ENCODE measurements around the gene CPTP.

CPTP gene

DNA sequence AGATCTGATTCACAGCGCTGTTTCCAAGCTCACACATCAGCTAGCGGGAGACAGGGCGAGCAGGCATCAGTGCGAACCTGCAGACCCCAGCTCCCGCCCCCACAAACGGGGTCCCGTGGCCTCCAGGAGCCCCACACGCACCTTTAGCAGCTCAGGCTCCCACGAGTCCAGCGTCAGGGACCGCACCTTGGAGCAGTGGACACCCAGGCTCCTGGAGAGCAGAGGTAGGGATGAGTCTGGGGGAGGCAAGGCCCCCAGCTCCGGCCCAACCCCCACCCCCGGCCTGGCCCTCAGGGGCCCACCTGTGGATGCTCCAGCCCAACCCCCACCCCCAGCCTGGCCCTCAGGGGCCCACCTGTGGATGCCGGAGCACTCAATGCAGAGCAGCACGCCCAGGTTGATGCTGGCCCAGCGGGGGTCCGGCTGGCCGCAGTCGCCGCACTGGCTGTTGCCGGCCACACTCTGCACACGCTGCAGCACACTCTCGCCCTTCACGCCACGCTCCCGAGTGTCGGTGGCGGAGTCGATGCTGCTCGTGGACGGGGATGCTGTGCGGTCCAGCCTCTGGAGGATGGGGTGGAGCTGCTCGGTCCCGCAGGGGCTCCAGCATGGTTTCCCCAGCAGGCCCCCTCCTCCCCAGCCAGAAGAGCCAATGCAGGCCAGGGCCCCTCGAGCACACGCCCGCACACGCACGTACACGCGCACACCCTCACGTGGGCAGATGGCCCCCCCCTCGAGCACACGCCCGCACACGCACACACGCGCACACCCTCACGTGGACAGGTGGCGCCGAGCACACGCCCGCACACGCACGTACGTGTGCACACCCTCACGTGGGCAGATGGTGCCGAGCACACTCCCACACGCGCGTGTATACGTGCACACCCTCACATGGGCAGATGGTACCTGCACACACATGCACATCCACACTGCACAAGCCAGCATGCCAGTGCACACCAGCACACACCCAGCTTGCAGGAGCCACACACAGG lies 28.2 kb upstream of the CPTP start:
- TF ChIP-seq POLR2A (IDR thresholded peaks at IDR 0.05; ENCODE audit: low read length) (no peak), GATA1 (IDR thresholded peaks at IDR 0.05; ENCODE audit: low read depth, low read length) (no peak)

DNA sequence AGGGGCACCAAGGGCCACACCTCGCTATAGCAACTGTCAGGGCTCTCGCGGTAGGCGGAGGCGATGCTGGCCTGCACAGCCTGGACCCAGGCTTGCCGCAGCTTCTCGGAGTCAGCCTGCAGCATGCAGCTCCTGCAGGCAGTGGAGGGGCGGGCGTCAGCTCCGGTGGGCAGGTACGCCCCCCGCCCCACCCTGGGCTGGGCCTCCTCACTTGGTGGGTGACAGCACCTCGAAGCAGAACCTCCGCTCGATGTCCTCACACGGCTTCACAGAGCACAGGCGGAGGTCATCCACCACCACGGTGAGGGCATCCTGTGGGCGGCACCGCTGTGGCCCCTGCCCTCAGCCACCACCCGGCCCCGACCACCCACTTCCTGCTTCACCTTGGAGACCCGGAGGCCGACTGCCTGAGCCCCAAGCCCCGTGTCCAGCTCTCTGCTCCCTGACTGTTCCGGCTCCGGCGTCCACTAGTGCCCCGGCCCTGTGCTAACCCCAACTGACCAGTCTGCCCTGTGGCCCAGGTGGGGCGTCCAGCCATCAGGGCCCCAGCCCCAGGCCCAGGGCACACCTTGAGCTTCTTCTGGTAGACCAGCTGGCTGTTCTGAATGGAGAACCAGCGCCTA lies 26.7 kb upstream of the CPTP start:
- TF ChIP-seq GATA1 (IDR thresholded peaks at IDR 0.05; ENCODE audit: low read depth, low read length) = no peak
- no peak for TF ChIP-seq POLR2A (IDR thresholded peaks at IDR 0.05; ENCODE audit: low read length)
- no peak for DNase-seq

More for the DNA sequence above, 28.2 kb upstream of the CPTP start:
- no peak for DNase-seq

DNA sequence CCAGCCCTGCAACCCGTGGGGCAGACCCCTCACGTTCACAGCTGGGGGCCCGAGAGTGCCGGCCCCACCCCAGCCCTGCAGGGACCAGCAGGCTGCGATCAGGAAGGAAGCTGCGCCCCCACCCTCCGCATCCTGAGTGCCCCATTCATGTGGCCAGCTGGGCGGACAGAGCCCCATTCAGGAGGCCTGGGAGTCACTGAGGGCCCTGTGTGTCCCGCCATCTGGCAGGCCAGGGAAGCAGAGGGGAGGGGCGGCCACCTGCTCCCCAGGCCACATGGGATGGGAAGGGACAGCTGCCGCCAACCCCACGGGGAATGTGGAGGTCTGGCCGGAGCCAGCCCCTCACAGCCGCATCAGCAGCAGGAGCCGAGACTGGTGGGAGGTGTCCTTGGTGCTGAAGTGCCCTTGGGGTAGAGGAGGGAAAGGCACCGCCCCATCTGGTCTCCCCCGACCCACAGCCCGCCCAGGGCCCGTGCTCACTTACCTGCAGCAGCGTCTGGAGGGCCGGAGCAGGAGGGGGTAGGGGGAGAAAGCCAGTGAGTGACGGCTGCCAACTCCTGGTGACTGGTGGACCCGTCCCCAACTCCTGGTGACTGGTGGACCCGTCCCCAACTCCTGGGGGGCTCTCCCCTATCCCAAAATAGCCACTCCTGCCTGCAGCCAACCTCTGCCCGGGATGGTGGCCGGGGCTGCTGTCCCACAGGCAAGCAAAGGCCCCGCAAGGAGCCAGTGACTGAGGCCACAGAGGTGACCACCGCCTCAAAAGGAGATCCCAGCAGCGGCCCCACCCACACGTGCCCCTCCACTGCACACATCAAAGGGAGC lies 25.5 kb upstream of the CPTP start:
- DNase-seq = peak; percentile 39
- TF ChIP-seq POLR2A (IDR thresholded peaks at IDR 0.05; ENCODE audit: low read length) = no peak
- TF ChIP-seq GATA1 (IDR thresholded peaks at IDR 0.05; ENCODE audit: low read depth, low read length) = no peak

DNA sequence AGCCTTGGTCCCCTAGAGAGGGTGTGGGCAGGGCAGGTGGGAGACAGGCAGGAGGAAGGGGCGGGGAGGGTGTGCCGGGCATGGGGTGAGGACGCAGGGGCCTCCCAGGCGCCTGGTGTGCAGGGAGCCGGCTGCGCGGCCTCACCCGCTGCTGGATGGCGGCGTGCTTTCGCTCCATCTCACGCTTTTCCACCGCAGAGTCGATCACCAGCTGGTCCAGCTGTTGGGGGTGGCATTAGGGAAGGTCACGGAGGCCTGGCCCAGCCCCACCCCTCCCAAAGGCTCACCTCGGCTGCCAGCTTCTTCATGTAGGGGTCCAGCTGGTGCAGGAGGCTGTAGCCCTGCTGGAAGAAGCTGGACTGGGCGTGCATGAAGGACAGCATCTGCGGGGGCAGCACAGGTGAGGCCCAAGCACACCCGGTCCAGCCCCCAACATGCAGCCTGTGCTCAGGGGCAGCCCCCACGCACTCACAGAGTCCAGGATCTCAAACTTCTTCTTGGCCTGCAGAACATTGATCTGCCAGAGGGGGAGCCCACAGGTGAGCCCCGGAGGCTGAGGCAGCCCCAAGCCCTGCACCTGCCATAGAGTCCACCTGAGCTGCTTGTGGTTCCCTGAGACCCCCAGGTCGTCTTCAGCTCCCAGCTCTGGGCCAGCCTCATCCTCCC lies 24.8 kb upstream of the CPTP start:
- DNase-seq = peak in 1 of 2 experiments; percentile 20
- TF ChIP-seq GATA1 (IDR thresholded peaks at IDR 0.05; ENCODE audit: low read depth, low read length) (no peak), POLR2A (IDR thresholded peaks at IDR 0.05; ENCODE audit: low read length) (no peak)

DNA sequence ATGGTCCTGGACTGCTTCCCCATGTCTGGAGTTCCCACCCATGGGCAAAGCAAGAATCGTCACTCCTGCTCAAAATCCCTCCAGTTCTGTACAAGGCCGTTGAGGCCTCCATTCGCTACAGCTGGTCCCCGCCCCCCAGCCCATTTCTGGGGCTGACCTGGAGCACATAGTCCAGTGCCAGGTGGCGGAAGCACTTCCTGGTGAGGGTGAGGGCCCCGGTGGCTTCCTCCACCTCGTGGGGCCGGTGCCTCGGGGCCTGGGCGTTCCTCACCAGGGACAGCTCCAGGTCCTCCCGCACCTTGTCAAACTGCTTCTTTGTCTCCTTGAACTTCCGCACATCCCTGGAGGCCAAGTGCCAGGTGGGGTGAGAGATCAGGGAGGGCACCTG lies 24.3 kb upstream of the CPTP start:
- no peak for DNase-seq
- TF ChIP-seq GATA1 (IDR thresholded peaks at IDR 0.05; ENCODE audit: low read depth, low read length) = no peak

DNA sequence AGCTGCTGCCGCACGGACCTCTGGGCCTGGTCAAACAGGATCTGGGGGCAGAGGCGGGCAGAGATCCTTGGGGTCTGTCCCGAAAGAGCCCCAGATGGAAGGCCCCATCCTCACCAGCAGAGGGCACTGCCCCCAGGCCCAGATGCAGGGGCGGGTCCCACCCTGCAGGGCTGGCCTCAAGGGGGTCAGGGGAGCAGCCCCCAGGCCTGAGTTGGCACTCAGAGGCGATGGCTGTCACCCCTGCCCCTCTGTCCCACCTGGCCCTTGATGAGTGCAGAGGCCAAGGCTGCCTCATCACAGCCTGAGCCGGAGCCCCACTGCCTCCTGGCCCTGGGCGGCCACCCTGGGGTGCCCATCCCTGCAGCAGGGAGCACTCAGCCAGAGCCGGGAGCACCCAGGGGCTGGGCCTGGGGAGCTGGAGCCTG lies 22.6 kb upstream of the CPTP start:
- no peak for TF ChIP-seq GATA1 (IDR thresholded peaks at IDR 0.05; ENCODE audit: low read depth, low read length)
- TF ChIP-seq POLR2A (IDR thresholded peaks at IDR 0.05; ENCODE audit: low read length) = no peak
- DNase-seq = peak in 1 of 2 experiments; percentile 38

DNA sequence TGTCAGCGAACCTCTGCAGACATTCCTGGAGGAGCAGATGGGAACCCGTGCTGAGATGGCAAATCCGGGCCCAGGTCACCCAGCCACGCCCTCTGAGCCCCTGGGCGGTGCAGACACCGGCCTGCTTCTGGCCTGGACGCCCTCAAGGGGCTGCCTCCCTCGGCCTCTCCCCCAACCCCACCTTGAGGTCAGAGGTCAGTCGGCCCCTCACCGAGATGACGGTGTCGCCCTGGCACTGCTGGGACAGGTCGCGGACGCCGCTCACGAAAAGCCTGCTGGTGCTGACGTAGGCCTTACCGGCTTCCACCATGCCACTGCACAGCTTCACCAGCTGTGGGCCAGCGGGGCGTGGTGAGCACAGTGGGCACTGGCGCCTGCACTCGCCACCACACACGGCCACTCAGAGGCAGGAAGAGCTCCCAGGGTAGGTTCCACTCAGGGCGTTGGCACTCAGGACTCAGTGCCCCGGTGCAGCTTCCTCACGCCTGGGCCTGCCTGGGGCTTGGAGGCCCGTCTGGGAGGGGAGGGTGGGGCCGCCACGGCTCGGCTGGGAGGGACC lies 21.6 kb upstream of the CPTP start:
- TF ChIP-seq POLR2A (IDR thresholded peaks at IDR 0.05; ENCODE audit: low read length) (no peak), GATA1 (IDR thresholded peaks at IDR 0.05; ENCODE audit: low read depth, low read length) (no peak)
- no peak for DNase-seq

DNA sequence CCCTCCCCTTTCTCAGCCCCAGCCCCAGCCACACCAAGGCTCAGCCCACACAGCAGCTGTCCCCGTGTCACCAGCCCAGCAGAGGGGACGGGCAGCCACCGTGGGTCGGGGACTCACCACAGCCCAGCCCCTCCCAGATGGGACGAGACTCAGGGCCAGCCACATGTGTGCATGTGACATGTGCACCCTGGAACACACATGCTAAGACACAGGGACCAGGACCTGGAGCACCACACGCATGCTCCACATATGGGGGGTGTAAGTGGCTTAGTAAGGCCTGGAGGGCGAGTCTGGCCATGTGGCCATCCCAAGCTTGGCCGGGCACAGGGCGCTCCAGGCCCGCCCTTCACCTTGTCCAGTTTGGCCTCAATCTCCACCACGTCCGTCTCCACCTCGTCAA lies 20.9 kb upstream of the CPTP start:
- TF ChIP-seq GATA1 (IDR thresholded peaks at IDR 0.05; ENCODE audit: low read depth, low read length) (no peak), POLR2A (IDR thresholded peaks at IDR 0.05; ENCODE audit: low read length) (no peak)
- no peak for DNase-seq

DNA sequence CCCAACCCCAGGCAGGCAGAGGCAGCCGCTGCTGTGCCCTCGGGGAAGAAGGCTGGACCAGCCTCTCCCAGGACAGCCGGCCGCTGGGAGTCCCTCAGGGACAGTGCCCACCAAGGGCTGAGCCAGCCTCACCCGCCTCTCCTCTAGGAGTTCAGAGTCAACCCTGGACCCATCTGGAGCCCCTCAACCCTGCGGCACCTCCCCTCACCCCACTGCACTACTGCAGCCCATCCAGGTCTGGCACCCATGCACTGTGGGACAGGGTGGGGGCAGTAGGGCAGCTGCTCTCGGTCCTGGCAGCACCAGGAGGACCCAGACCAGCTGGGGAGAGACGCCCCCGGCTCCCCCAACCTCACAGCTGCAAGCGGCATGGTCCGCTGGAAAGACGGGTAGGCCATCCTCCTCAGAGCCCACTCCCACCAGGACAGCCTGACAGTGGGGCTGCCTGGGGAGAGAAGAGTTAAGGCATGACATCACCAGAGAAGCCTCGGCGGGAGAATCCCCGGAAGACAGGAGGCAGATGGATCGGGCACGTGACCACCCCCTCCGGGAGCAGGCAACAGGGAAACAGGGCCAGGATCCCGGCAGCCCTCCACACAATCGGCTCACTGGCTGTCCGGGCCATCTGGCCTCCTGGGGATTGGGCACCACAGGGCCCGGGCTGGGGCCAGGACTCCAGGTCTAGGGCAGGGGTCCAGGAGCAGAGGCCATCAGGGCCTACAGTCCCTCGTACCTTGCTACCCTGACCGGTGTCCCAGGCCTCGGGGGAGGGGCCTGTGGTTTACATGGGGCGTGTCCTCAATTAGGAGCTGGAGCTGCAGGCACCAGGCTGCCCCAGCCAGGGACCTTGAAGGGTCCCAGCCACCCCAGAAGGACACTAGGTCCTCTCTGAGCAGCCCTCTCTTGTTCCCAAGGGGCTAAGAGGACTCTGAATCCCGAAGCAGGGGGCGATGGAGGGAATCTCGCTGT lies 20.0 kb upstream of the CPTP start:
- TF ChIP-seq POLR2A (IDR thresholded peaks at IDR 0.05; ENCODE audit: low read length) = no peak
- no peak for TF ChIP-seq GATA1 (IDR thresholded peaks at IDR 0.05; ENCODE audit: low read depth, low read length)
- DNase-seq = peak in 1 of 2 experiments; percentile 39

DNA sequence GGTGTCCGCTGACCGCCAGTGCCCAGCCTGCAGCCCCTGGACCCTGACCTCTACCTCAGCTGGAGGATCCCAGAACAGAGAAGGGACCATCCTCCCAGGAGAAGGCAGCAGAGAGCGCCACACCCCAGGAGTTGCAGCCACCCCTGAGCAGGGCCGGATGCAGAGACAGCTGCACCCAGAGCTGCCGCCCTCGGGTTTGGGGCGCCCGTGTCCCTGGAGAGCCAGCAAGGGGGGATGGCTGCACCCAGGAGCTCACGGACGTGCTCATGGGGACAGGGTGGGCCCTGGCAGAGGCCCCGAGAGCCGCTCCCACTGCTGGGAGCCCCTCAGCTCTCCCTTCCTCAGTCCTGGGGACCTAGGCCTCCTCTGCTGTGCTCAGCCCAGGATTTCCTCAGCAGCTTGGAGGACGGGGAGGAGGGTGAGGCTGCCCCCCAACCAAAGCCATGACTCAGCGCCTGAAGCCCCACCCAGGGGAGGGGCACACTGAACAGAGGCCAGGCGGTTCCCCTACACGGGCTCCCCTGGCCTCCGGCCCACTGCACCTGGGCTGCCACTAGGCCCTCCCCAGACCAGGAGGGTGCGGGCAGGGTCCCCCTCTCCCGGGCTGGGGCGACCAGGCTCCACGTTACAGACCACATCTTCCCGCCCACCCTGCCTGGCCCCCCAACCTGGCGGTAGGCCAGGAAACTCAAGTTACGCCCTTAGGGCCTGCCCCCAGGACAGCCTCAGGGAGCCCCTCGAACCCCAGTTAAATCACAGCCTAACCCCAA lies 19.1 kb upstream of the CPTP start:
- peak; percentile 82 to 85 for DNase-seq
- TF ChIP-seq GATA1 (IDR thresholded peaks at IDR 0.05; ENCODE audit: low read depth, low read length) = no peak
- no peak for TF ChIP-seq POLR2A (IDR thresholded peaks at IDR 0.05; ENCODE audit: low read length)

DNA sequence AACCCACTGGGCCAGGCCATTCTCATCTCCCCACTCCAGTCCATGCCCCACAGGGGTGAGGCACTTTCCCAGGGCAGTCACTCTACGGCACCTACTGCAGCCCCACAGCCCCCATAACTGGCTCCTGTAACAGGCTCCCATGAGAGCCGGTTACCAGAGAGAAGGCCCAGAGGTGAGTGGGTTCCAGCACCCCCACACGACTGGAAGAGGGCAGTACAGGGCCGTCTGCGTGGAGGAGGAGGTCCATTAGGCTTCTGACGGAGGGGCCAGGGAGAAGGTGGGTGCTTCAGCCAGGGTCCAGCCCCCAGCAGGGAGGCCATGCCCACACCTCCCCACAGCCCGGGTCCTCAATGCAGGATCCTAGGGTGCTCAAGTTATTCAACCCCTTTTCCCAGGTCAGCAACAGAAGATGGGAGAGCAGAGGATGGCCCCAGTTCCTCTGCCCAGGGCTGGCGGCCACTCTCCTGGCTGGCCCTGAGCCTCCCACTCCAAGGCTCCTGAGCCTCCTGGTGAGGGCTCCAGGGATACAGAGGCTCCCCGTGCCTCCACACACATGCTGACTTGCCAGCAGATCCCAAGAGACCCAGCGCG lies 18.4 kb upstream of the CPTP start:
- TF ChIP-seq GATA1 (IDR thresholded peaks at IDR 0.05; ENCODE audit: low read depth, low read length) (no peak), POLR2A (IDR thresholded peaks at IDR 0.05; ENCODE audit: low read length) (no peak)
- peak; percentile 50 to 53 for DNase-seq

Measured in erythroblast (primary cell).